CD4-positive, alpha-beta T cell (primary cell): Measurements from ENCODE around the gene CELF5. TPM values are rescaled to one million over a fixed set of nuclear protein-coding genes. Genes with fewer than 3 reads are reported as not detected.

Experiments
- ATAC-seq: fragments of 200-7000 bp; cut with Tn5 transposase; one replicate; pipeline ENCODE4 v1.10.0; 2022; ENCODE audit warnings: mild to moderate bottlenecking; ENCODE audit not compliant: poor library complexity
- CTCF ChIA-PET: fragments of 350-600 bp; sonication (Branson Sonifier 250); formaldehyde crosslinking; loops from one replicate; lab custom pipeline; 2021; ENCODE audit warnings: antibody characterized with exemption, inconsistent platforms; lab: Charles Lee
- POLR2A ChIA-PET: fragments of 350-600 bp; sonication (Branson Sonifier 250); formaldehyde crosslinking; loops from one replicate; lab custom pipeline; 2021; ENCODE audit warnings: antibody characterized with exemption, inconsistent platforms; lab: Charles Lee
- DNase-seq, 14 experiments: peaks; one replicate each; pipeline ENCODE4 v3.0.0-alpha.2; 2013 to 2020; ENCODE audit warnings: mixed read lengths in 2 of 14
- H3K27ac ChIP-seq, 2 donors: one replicate each; pipeline versions ENCODE4 v1.5.1 to v1.7.0; 2013; ENCODE audit warnings: low read length in 2 of 2, low read depth in 1 of 2, mild to moderate bottlenecking in 1 of 2
- H3K27me3 ChIP-seq, 2 experiments: 1 replicate in 1 of 2; 2 replicates in 1 of 2; pipeline versions ENCODE4 v1.6.1 to v1.7.0; 2013; ENCODE audit warnings: low read length in 2 of 2, control low read depth in 1 of 2, mild to moderate bottlenecking in 1 of 2, moderate library complexity in 1 of 2; ENCODE audit not compliant: insufficient read depth in 2 of 2, control insufficient read depth in 1 of 2
- H3K36me3 ChIP-seq: one replicate; pipeline ENCODE4 v1.6.1; 2013; ENCODE audit warnings: low read length, control low read depth; ENCODE audit not compliant: insufficient read depth
- H3K4me1 ChIP-seq: one replicate; pipeline ENCODE4 v1.6.1; 2013; ENCODE audit warnings: low read length, control low read depth; ENCODE audit not compliant: insufficient read depth
- H3K4me3 ChIP-seq: one replicate; pipeline ENCODE4 v1.5.1; 2013; ENCODE audit warnings: mild to moderate bottlenecking, low read length, moderate library complexity
- H3K9me3 ChIP-seq, 2 experiments: 1 replicate in 1 of 2; 2 replicates in 1 of 2; pipeline versions ENCODE4 v1.6.1 to v1.7.0; 2013; ENCODE audit warnings: low read length in 2 of 2, mild to moderate bottlenecking in 2 of 2, control low read depth in 1 of 2, moderate library complexity in 1 of 2; ENCODE audit not compliant: control insufficient read depth in 1 of 2, insufficient read depth in 1 of 2
- H3K27ac Mint-ChIP-seq: one replicate; pipeline ENCODE4 v1.8.0; 2020; ENCODE audit warnings: mixed read lengths
- H3K27me3 Mint-ChIP-seq: one replicate; pipeline ENCODE4 v1.8.0; 2021; ENCODE audit warnings: mixed read lengths
- H3K36me3 Mint-ChIP-seq: one replicate; pipeline ENCODE4 v1.8.0; 2021; ENCODE audit warnings: low read depth, mixed read lengths
- H3K4me1 Mint-ChIP-seq: one replicate; pipeline ENCODE4 v1.8.0; 2021; ENCODE audit warnings: low read depth, mixed read lengths
- H3K4me3 Mint-ChIP-seq: one replicate; pipeline ENCODE4 v1.8.0; 2020; ENCODE audit warnings: mild to moderate bottlenecking, mixed read lengths
- H3K9me3 Mint-ChIP-seq: one replicate; pipeline ENCODE4 v1.8.0; 2020; ENCODE audit warnings: mixed read lengths
- intact Hi-C, 2 experiments: fragments of 100-400 bp; cut with DNase I in 1 of 2; cut with micrococcal nuclease in 1 of 2; formaldehyde crosslinking; loops; one replicate each; pipeline versions ENCODE4 v1.15.1 to v1.9.0; 2023 to 2025; cut with DNase I, micrococcal nuclease
- total RNA-seq, 174 experiments: library from RNA in 2 of 174; stranded (reverse) in 2 of 174; gene quantifications; one replicate each; pipeline ENCODE4 v1.2.3 and lab custom pipeline; 2021 to 2026
- TF ChIP-seq, protein P1 (sequence below): fragments of 200-600 bp; IDR thresholded peaks from one replicate; pipeline ENCODE4 v1.8.0; 2022; ENCODE audit warnings: antibody characterized with exemption, mild to moderate bottlenecking

The CELF5 gene
- total RNA-seq, 2 experiments from 2014 or later: 0.36 TPM

DNA sequence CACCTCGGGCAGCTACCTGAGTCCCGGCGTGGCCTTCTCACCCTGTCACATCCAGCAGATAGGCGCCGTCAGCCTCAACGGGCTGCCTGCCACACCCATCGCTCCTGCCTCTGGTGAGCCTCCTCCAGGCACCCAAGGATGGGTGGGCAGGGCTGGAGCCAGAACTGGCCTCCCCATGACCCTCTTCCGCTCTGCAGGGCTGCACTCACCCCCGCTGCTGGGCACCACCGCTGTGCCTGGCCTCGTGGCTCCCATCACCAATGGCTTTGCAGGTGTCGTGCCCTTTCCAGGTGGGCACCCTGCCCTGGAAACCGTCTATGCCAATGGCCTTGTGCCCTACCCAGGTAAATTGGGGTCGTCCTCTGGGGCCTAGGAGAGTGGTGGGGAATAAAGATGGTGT is 57.7 kb downstream of the CELF5 start:
- H3K27me3 Mint-ChIP-seq: peaks cover 24% of the 10 kb centered on the region
- no peaks in the 10 kb centered on the region for H3K9me3 Mint-ChIP-seq
- DNase-seq (no peak), ATAC-seq (no peak)
- peaks cover 22% of the 10 kb centered on the region for H3K4me1 ChIP-seq
- no peak overlapping the region for H3K27ac Mint-ChIP-seq
- H3K4me3 ChIP-seq: no peak overlapping the region
- H3K27ac ChIP-seq: no peak overlapping the region
- H3K27me3 ChIP-seq: peaks cover 0 to 13% of the 10 kb centered on the region in 2 experiments
- intact Hi-C loops: loop anchor here in 1 of 2 experiments (5.0 kb wide), 1 partner anchor 1105 kb away; no protein-coding TSS in a partner anchor
- peaks cover 0 to 13% of the 10 kb centered on the region in 2 experiments for H3K9me3 ChIP-seq
- ChIA-PET POLR2A (no interaction called here), CTCF (no interaction called here)
- H3K4me1 Mint-ChIP-seq: peaks cover 9% of the 10 kb centered on the region
- H3K36me3 ChIP-seq: no peaks in the 10 kb centered on the region
- TF ChIP-seq, protein P1, sequence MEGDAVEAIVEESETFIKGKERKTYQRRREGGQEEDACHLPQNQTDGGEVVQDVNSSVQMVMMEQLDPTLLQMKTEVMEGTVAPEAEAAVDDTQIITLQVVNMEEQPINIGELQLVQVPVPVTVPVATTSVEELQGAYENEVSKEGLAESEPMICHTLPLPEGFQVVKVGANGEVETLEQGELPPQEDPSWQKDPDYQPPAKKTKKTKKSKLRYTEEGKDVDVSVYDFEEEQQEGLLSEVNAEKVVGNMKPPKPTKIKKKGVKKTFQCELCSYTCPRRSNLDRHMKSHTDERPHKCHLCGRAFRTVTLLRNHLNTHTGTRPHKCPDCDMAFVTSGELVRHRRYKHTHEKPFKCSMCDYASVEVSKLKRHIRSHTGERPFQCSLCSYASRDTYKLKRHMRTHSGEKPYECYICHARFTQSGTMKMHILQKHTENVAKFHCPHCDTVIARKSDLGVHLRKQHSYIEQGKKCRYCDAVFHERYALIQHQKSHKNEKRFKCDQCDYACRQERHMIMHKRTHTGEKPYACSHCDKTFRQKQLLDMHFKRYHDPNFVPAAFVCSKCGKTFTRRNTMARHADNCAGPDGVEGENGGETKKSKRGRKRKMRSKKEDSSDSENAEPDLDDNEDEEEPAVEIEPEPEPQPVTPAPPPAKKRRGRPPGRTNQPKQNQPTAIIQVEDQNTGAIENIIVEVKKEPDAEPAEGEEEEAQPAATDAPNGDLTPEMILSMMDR: no peak
- H3K4me3 Mint-ChIP-seq: no peak overlapping the region
- no peaks in the 10 kb centered on the region for H3K36me3 Mint-ChIP-seq

DNA sequence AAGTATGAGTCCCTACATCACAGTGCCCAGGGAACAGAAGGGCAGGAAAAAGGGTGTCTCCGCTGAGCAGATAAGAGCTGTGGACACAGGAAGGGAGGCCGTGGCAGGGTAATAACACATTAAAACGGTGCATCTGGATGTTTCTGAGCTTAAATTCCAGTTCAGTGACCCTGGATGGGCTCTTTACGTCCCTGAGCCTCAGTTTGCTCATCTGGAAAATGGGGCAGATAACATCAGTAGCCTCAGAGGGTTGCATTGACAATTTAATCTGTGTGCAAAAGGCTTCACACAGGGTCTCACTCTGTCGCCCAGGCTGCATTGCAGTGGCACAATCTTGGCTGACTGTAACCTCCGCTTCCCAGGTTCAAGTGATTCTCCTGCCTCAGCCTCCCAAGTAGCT is 58.1 kb downstream of the CELF5 start:
- ChIA-PET POLR2A (no interaction called here), CTCF (no interaction called here)
- intact Hi-C loops: loop anchor here in 1 of 2 experiments (5.0 kb wide), 1 partner anchor 1105 kb away; no protein-coding TSS in a partner anchor

DNA sequence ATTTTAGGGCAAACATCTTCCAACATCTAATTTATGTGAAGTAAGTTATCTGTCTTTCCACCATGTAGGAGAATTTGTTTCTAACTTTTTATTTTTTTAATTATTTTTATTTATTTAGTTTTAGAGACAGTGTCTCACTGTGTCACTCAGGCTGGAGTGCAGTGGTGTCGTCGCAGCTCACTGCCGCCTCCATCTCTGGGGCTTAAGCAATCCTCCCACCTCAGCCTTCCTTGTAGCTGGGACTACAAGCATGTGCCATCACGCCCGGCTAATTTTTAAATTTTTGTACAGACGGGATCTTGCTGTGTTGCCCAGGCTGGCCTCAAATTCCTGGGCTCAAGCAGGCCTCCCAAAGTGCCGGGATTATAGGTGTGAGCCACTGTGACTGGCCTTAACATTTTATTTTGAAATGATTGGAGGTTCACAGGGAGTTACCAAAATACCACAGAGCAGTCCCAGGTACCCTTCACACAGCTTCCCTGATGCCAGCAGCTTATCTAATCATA is 58.8 kb downstream of the CELF5 start:
- ChIA-PET POLR2A (no interaction called here), CTCF (no interaction called here)
- H3K9me3 Mint-ChIP-seq: no peaks in the 10 kb centered on the region
- Histone ChIP-seq H3K4me3 (no peak overlapping the region), H3K9me3 (peaks cover 0 to 13% of the 10 kb centered on the region in 2 experiments), H3K4me1 (peaks cover 22% of the 10 kb centered on the region), H3K27me3 (peaks cover 0 to 13% of the 10 kb centered on the region in 2 experiments), H3K36me3 (no peaks in the 10 kb centered on the region), H3K27ac (no peak overlapping the region)
- H3K4me3 Mint-ChIP-seq: no peak overlapping the region
- TF ChIP-seq, protein P1: no peak
- no peak overlapping the region for H3K27ac Mint-ChIP-seq
- DNase-seq: no peak
- H3K27me3 Mint-ChIP-seq: peaks cover 30% of the 10 kb centered on the region
- peaks cover 5% of the 10 kb centered on the region for H3K4me1 Mint-ChIP-seq
- intact Hi-C loops: loop anchor here in 1 of 2 experiments (5.0 kb wide), 1 partner anchor 1104 kb away; no protein-coding TSS in a partner anchor
- ATAC-seq: no peak
- no peaks in the 10 kb centered on the region for H3K36me3 Mint-ChIP-seq

More for the DNA sequence above, 58.1 kb downstream of the CELF5 start:
- Histone ChIP-seq H3K9me3 (peaks cover 0 to 13% of the 10 kb centered on the region in 2 experiments), H3K36me3 (no peaks in the 10 kb centered on the region), H3K27ac (no peak overlapping the region), H3K4me3 (no peak overlapping the region), H3K4me1 (peaks cover 22% of the 10 kb centered on the region), H3K27me3 (peaks cover 0 to 13% of the 10 kb centered on the region in 2 experiments)
- Mint-ChIP-seq H3K9me3 (no peaks in the 10 kb centered on the region), H3K36me3 (no peaks in the 10 kb centered on the region), H3K27me3 (peaks cover 26% of the 10 kb centered on the region), H3K27ac (no peak overlapping the region), H3K4me3 (no peak overlapping the region), H3K4me1 (peaks cover 6% of the 10 kb centered on the region)
- DNase-seq (no peak), ATAC-seq (no peak)
- TF ChIP-seq, protein P1: no peak
